Prostate gland (tissue), 2 donors: ENCODE results near the gene TGM1.

Source experiments
- POLR2A ChIP-seq: fragments of 450-650 bp; IDR thresholded peaks from one replicate; pipeline ENCODE4 v1.6.1; 2016; ENCODE audit warnings: antibody characterized with exemption, mild to moderate bottlenecking
- POLR2AphosphoS5 ChIP-seq: sonication (generic); formaldehyde crosslinking; IDR thresholded peaks from one replicate; pipeline ENCODE4 v1.6.1; 2017; ENCODE audit warnings: antibody characterized with exemption
- TF ChIP-seq, protein P1 (sequence below), 4 experiments: fragments of 200-600 bp in 2 of 4; fragments of 450-650 bp in 2 of 4; sonication (generic) in 2 of 4; IDR thresholded peaks; 1 replicate in 3 of 4; 2 replicates in 1 of 4; pipeline ENCODE4 v1.5.1; 2016 to 2019; ENCODE audit warnings: antibody characterized with exemption in 4 of 4, mild to moderate bottlenecking in 2 of 4, moderate library complexity in 2 of 4

- TF ChIP-seq POLR2A (no peak), POLR2AphosphoS5 (no peak)
- TF ChIP-seq, protein P1, sequence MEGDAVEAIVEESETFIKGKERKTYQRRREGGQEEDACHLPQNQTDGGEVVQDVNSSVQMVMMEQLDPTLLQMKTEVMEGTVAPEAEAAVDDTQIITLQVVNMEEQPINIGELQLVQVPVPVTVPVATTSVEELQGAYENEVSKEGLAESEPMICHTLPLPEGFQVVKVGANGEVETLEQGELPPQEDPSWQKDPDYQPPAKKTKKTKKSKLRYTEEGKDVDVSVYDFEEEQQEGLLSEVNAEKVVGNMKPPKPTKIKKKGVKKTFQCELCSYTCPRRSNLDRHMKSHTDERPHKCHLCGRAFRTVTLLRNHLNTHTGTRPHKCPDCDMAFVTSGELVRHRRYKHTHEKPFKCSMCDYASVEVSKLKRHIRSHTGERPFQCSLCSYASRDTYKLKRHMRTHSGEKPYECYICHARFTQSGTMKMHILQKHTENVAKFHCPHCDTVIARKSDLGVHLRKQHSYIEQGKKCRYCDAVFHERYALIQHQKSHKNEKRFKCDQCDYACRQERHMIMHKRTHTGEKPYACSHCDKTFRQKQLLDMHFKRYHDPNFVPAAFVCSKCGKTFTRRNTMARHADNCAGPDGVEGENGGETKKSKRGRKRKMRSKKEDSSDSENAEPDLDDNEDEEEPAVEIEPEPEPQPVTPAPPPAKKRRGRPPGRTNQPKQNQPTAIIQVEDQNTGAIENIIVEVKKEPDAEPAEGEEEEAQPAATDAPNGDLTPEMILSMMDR (IDR thresholded peaks at IDR 0.05) = no peak
Measured at GRCh38 chr14:24304019-24304387, 41.0 kb upstream of the TGM1 start.
